ENCODE results near the gene GPR27. TPM values are rescaled to one million over a fixed set of nuclear protein-coding genes. Genes with fewer than 3 reads are reported as not detected.

Gene GPR27, protein sequence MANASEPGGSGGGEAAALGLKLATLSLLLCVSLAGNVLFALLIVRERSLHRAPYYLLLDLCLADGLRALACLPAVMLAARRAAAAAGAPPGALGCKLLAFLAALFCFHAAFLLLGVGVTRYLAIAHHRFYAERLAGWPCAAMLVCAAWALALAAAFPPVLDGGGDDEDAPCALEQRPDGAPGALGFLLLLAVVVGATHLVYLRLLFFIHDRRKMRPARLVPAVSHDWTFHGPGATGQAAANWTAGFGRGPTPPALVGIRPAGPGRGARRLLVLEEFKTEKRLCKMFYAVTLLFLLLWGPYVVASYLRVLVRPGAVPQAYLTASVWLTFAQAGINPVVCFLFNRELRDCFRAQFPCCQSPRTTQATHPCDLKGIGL
- total RNA-seq = 1.5 TPM
- long read RNA-seq = 0 reads

DNA sequence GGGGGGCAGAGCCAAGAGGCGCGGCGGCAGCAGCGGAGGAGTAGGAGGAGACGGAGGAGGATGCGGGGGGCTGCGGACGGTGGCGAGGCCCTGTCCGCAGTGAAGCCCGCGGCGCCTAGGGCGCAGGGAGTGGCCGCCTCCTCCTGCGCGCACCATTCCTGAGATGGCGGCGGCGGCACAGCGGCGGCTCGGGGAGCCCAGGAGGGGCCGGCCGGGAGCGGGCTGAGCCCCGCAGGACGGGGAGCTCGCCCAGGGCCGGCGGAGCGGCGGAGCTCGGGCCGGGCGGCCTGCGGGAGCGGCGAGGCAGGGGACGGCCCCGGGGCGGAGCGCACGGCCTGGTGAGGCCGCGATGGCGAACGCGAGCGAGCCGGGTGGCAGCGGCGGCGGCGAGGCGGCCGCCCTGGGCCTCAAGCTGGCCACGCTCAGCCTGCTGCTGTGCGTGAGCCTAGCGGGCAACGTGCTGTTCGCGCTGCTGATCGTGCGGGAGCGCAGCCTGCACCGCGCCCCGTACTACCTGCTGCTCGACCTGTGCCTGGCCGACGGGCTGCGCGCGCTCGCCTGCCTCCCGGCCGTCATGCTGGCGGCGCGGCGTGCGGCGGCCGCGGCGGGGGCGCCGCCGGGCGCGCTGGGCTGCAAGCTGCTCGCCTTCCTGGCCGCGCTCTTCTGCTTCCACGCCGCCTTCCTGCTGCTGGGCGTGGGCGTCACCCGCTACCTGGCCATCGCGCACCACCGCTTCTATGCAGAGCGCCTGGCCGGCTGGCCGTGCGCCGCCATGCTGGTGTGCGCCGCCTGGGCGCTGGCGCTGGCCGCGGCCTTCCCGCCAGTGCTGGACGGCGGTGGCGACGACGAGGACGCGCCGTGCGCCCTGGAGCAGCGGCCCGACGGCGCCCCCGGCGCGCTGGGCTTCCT, at the start of gene GPR27:
Gene GPR27, plus strand, starts transcription at position 155 of the 909 bp plus-strand sequence. Its CDS starts 195 bp downstream, at position 350.
- no peak for DNase-seq (ENCODE audit: low spot score)

DNA sequence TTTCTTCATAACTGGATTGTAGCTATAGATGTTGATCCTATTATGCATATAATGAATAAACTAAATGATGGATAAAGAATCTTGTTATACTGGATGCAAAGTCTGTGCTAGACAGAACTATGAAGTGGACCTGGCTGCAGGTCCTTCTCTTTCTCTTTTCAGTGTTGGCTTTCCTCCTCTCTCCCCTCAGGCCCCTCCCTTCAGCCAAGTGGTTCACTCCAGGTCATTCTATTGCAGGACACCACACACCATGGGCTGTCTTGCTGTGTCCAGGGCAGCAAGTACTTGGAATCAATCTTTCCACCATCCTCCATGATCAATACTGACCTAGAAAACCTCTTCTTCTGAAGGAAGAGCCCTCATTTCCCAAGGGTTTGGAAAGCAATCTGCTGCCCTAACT, 48.7 kb upstream of the GPR27 start:
- no peak for DNase-seq (ENCODE audit: low spot score)

DNA sequence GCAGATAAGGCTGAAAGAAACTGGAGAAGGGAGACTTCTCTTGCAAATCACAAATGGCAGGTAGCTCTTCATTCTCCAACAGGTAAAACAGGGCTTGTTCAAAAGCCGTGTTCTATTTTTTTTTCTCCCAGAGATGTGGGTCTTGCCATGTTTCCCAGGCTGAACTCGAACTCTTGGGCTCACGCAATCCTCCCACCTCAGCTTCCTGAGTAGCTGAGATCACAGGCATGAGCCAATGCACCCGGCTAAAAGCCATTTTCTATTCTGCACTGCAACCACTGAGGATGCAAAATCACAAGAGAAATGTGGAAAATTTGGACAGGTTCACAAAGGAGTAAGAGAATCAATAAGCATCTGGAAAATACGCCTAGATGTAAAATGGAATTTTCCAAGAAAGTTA, 48.0 kb upstream of the GPR27 start:
- DNase-seq (ENCODE audit: low spot score) = no peak

DNA sequence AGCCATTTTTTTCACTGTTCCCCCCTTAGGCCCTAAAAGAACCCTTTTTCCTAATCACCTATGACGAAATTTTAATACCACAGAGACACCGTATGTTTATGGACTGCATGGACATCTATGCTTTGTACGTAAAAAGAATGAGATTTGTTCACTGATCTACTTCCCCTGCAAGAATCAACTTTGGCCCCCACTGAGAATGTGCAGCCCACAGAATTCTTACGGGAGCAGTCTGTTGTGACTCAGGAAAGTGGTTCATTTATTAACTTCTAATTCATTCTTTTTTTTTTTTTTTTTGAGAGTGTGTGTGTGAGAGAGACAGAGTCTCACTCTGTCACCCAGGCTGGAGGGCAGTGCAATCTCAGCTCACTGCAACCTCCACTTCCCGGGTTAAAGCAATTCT, 46.1 kb upstream of the GPR27 start:
- no peak for DNase-seq (ENCODE audit: low spot score)

DNA sequence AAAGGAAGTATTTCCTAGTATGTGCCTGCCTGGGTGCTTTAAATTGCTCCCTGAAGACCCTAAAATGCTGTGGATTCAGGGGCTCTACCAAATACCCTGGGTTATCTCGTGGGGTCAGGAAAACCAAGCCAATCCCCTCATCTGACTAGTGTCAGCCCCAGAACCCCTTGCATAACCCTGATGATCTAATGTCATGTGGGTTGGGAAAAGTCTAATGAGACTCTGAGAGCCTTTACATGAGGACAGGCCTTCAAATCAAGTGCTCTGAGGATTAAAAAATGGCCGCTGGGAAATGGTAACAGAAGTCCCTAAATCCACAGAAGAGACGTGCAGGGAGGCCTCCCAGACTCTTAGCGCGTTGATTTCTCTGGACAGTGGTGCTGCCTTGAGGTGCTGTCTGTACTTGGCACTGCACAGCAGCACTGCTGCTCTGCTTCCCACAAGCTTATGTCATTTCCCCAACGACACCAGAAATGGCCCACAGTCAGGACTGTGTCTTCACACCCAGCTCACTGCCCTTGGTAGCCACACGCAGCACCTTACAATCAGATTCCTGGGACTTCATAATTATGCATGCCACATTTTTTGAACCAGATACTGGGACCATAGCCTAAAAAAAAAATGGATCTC, 45.1 kb upstream of the GPR27 start:
- DNase-seq (ENCODE audit: low spot score) = no peak

DNA sequence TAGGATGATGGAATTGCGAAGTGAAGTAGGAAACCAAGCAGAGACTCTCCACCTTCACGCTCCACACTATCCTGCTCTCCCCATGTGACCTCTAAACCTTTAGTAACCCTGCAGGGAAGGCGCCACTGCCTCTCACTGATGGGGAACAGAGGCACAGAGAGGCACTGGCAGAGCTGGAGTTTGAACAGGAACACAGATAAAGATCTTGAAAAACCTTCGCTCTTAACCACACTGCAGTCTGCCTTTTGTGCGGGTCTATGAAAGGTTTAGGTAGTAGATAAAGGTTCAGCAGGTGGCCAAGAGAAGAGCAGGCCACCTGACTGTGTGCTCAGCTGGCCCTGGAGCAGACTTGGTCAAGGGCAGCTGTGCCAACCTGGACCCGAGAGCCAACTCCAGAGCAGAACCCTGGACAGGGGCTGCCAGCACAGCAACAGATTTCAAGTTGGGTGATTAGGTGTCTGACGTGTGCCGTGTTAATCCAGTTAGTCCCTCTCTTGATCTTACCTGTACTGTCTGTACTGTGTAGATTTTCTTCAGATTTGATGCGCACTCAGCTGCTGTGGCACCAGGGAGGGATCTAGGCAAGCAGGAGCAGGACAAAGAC, 43.6 kb upstream of the GPR27 start:
- no peak for DNase-seq (ENCODE audit: low spot score)

DNA sequence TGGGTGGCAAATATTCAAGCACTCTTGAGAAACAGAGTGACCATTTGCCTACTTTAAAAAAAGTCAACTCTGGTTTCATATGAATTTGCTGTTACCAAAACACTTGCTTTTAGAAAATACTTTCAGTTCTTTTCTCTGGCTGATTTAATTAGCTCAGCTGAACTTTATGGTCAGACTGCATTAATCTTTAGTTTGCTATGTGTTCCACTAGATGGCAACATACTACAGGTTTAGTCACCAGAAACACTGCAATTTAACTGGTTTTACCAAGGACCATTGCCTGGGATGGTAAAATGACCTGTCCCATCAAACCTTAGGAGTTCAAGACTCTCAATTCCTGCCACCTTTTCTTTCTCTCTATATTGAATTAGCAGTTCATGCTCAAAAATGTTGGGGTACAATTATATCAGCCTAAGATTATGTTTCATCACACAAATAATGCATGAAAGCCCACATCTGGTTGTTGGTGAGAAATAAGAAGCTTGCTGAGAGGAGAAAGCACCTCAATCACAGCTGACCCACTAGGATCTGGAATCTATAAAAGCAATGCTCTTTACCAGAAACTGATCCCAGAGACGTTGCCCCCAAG, 42.7 kb upstream of the GPR27 start:
- no peak for DNase-seq (ENCODE audit: low spot score)

DNA sequence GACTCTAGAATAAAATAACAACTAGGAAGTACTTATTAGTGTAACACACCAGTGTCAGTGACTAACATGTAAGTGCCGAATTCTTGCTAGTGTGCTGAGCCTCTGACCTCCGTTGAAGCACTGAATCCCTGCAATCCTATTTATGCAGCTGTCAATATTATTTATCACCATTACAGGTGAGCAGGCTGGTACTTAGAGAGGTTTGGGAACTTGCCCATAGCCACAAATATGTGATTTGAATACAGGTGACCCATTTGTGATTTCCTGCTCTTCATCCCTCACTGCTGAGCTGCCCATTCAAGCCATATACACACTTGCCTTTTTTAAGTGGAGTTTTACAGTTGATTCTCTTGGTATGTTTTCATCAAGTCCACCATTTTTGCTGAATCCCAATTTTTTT, 40.6 kb upstream of the GPR27 start:
- DNase-seq (ENCODE audit: low spot score) = no peak

DNA sequence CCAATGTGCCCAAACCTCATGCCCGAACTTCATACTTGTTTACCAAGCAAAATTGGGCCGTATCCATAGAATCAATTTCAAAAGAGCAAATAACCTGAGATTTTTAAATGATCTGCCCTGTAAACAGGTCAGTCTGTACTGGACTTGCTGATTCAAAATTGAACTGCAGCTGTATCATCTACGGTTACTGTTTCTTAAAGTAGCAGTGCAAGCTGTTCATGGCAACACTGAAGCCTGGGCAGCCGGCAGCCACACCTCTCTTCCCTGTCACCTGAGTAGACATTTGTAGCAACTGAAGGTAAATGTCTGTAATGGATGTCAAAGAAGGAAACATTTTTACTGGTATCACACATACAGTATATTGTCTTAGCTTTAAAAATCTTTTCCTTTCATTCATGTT, 39.1 kb upstream of the GPR27 start:
- DNase-seq (ENCODE audit: low spot score) = no peak

DNA sequence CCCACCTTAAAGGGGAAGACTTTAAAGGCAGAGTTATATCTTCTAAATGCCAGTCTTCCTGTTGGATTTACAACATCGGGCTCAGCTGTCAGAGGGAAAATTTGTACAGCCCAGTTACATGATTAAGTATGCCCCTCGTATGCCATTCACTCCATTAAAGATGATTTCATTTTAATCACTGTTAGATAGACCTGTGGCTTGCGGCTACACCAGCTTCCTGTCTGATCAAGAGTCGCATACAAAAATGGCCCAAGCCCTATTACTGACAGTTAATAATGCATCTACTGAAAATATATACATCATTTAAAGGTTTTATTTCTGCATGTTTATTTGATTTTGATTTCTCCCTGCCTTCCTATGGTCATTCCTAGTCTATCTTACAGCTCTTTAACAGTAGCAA, 35.6 kb upstream of the GPR27 start:
- DNase-seq (ENCODE audit: low spot score) = no peak

DNA sequence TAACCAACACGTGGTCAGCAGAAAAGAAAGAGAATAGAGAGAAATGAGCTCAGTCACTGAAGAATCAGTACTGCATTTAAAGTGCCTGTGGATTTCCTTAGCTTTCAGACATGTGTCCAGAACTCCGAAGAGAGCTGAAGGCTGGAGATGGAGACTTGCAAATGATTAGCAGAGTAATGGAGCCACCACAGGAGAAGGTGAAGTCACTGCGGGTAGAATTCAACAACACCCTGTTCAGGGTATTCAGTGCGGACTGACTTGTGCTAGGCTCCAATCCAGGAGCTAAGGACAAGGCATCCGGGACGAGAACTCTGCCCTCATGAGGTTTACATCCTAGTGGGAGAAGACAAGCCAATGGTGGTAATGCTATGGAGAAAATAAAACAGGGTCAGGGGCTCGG, 32.7 kb upstream of the GPR27 start:
- no peak for DNase-seq (ENCODE audit: low spot score)

DNA sequence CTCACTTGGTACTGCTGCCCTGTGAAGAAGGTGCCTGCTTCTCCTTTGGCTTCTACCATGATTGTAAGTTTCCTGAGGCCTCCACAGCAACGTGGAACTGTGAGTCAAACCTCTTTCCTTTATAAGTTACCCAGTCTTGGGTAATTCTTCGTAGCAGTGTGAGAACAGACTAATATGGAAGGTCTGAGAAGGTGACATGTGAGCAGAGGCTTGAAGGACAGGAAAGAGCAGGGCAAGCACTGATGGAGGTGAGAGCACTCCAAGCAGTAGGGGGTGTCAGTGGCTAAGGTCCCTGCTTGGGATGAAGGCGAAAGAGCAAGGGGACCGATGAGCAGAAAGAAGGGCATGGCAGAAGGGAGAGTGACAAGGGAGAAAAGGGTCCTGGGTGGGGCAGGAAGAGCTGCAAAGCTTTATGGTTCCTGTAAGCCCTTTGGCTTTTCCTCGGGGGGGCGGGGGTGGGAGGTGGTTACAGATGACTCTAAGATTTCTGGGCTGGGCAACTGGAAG, 32.0 kb upstream of the GPR27 start:
- DNase-seq (ENCODE audit: low spot score) = no peak

DNA sequence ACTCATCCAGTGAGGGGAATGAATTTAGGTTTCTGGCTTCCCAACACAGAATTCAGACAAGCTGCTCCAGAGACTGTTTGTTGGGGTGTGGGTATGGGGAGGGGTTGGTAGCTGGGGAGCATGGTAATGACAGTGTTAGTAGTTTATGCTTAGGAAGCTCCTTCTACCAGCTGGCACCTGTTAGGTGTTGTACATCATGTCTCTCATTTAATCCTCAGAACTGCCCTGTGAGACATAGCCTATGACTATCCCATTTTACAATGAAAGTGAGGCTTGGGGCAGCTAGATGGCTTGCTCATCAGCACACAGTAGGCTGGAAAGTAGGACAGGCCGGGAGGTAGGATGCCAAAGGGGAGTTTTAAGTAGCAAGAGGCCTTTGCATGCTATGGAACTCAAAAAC, 31.0 kb upstream of the GPR27 start:
- DNase-seq (ENCODE audit: low spot score) = no peak

DNA sequence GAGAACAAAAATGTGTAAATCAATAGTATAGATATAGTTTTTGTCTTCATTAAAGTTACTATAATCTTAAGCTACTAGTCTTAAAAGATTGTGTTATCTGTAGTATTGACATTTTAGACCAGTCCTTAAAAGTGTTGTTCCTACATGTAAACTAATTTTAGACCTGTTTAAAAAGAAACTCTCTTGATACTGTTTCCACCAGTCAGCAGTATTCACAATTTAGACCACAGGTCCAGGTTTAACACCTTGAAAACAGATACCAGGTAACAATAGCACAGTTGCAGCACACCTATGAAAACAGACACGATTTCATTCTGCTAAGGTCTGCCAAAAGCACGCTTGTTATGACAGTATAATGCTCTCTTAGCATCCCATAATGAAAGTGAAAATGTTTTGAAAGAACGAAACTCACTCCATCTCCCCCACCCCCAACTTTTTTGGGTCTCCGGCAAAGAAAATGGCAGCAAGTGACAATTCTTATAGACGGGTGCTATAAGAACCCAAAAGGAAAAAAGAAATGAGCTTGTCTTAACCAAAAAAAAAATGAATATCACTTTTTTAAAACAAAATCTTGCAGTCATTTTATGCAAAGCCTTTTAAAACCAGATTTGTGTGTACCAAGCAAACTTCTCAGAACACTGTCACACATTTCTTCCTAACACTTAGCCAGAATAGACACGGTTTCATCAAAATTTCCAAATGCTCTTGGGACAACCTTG, 30.0 kb upstream of the GPR27 start:
- no peak for DNase-seq (ENCODE audit: low spot score)

DNA sequence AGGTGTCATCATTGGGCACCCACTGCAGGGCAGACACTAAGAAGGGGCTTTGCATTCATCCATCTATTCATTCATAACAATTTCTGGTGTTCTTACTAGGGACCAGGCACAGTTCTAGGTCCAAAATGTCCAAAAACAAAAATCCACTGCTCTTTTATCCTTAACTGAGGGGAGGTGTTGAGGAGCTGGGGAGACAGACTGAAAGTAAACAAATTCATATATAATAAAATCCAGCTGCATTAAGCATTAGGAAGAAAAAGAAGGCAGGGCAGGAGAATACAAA, 29.5 kb upstream of the GPR27 start:
- DNase-seq (ENCODE audit: low spot score) = no peak

DNA sequence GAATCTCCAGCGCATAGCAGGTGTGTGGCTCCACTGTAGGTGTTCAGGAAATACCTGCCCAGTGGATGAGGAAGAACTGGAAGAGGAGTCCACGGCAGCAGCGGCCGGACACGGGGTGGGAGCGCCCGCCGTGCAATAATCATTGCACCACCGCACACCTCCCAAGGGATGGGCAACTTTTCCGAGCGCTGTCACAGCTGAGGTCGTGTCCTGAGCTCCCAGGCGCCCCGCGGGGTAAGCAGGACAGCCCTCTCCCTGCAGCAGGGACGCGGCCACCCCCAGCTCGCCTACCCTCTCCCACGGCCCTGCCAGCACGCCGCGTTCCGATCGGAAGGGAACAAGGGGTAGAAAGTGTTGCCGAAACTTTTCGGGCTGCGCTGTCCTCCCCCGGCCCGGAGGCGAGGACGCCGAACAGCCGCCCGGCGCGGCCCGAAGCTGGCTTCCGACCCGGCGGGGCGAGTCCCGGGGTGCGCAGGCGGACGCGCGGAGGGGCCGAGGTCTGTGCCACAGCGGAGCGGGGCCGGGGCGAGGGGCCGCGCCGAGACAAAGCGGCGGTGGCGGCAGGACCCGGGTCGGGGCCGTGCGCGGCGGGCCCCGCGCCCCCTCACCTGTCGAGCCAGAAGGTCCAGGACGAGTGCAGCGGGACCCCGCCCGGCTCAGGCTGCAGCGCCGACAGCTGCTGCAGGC, 28.9 kb upstream of the GPR27 start:
- no peak for DNase-seq (ENCODE audit: low spot score)

DNA sequence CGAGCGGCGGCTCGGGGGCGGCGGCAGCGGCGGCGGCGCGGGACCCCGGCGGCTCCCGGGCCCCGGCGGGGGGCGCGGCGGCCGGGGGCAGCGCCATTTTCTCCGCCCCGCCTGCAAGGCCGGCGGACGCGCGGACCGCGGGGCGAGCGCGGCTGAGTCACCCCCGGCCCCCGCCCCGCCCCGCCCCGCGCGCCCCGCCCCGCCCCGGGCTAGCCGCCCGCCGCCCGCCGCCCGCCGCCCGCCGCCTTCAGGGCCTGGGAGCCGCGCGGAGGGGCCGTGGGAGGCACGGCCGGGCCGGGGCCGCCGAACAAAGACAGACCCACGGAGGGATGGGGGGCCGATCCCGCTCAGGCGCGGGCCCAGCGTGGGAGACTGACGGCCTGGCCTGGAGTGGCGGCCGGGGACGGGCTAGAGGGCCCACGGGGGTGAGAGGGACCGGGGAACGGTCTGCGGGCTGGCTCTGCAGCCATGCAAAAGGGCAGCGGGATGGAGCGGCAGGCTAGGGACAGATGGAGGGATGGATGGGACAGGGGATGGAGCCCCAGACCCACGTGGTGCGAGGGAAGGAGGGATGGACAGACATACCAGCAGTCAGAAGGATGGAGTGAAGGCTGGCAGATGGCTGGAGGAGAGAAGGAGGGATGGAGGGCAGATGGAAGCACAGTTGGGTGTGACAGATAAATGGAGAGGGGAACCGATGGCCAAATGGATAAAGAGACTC, 28.2 kb upstream of the GPR27 start, which contains the start of gene EIF4E3:
Gene EIF4E3, minus strand, starts transcription at position 132 of the 721 bp plus-strand sequence. Its CDS starts 35 bp downstream, at position 97.
- no peak for DNase-seq (ENCODE audit: low spot score)

DNA sequence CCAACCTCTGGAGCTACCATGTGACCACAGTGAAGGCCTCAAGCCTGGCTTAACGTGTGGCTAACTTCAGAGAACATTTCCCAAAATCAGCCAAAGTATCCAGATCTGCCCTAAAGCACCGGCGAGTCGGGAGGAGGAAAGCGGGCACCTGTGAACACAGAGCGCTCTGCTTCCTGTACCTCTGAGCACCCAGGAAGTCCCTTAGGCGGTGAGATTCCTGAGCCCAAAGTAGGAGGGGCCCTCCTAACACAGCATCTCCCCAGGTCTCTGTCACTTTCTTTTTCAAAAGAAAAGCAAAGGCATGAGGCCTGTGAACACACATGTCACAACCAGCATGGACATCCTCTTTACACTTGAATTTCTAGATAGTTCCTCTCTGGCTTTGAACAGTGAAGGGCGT, 27.5 kb upstream of the GPR27 start:
- DNase-seq (ENCODE audit: low spot score) = no peak

Data from mesenteric fat pad (tissue), 1 donor.